C4-2B (cell line): ENCODE data around the gene SGMS1.

Experiments used
- H3K27ac ChIP-seq: fragments of 450-650 bp; 2 replicates; pipeline ENCODE4 v1.5.1; 2017
- ZFX ChIP-seq: fragments of 450-650 bp; IDR thresholded peaks from 2 replicates; pipeline ENCODE4 v1.6.1; 2017
- TF ChIP-seq, protein P1 (sequence below): fragments of 450-650 bp; conservative IDR thresholded peaks from 2 replicates; pipeline ENCODE4 v1.5.1; 2017; ENCODE audit warnings: mild to moderate bottlenecking

Gene SGMS1

DNA sequence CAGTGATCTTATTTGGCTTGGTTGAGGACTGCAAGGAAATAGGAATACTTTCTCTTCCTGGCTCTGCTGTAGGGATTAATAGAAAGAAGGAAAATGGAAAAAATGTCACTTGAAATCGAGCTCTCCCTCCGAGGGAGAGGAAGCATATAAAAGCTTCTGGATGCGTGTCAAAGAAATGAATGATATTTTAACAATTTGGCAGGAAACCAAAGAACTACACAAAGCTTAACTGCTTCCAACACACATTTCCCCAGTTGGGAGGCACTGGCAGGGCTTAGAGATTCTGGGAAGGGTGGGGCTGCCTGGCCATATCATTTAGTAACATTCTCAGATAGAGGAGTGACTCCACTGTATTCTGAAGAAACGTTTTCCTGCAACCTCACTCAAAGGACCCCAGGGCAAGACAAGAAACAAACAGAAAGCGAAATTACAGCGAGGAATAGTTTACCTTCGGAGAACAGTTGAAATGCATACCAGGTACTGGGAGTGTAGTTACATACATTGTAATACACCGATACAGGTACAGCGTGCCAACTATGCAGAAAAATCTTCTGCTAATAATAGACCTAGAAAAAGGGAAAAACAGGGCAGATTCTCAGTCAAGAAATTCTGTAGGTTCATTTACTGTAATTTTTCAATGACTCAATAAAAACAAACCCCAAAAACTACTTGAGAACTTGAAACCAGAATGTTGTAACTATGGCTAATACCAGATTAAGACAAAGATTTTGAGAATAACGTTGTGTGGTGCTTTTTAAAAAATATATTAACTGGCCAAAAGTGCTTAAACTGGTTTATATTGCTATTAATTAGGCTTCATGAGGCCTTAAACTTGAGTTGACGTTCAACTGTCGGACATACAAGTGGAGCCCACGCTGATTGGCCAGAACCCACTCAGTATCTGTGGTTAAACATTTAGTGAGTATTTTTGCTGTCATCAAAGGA lies 296.7 kb downstream of the SGMS1 start:
- H3K27ac ChIP-seq: no peak overlapping the region
- TF ChIP-seq, protein P1, sequence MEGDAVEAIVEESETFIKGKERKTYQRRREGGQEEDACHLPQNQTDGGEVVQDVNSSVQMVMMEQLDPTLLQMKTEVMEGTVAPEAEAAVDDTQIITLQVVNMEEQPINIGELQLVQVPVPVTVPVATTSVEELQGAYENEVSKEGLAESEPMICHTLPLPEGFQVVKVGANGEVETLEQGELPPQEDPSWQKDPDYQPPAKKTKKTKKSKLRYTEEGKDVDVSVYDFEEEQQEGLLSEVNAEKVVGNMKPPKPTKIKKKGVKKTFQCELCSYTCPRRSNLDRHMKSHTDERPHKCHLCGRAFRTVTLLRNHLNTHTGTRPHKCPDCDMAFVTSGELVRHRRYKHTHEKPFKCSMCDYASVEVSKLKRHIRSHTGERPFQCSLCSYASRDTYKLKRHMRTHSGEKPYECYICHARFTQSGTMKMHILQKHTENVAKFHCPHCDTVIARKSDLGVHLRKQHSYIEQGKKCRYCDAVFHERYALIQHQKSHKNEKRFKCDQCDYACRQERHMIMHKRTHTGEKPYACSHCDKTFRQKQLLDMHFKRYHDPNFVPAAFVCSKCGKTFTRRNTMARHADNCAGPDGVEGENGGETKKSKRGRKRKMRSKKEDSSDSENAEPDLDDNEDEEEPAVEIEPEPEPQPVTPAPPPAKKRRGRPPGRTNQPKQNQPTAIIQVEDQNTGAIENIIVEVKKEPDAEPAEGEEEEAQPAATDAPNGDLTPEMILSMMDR: no peak
- no peak for TF ChIP-seq ZFX

DNA sequence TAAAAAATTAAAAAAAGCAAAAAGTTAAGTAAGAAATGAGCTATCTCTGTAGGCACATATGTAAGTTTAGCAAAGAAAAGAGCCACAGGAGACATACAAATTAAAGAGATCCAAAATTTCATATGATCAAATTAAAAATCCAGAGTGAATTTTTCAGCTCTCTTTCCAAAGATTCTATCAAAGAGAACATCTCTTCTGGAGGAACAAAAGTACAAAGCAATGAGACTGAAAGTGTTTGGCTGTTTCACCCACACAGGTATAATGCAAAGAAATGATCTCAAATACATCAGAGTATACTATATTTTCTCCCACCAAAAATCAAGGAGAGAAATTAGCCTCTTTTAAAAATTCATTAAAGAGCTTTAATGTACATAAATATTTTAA lies 297.6 kb downstream of the SGMS1 start:
- TF ChIP-seq, protein P1: no peak
- no peak for TF ChIP-seq ZFX
- H3K27ac ChIP-seq: no peak overlapping the region

DNA sequence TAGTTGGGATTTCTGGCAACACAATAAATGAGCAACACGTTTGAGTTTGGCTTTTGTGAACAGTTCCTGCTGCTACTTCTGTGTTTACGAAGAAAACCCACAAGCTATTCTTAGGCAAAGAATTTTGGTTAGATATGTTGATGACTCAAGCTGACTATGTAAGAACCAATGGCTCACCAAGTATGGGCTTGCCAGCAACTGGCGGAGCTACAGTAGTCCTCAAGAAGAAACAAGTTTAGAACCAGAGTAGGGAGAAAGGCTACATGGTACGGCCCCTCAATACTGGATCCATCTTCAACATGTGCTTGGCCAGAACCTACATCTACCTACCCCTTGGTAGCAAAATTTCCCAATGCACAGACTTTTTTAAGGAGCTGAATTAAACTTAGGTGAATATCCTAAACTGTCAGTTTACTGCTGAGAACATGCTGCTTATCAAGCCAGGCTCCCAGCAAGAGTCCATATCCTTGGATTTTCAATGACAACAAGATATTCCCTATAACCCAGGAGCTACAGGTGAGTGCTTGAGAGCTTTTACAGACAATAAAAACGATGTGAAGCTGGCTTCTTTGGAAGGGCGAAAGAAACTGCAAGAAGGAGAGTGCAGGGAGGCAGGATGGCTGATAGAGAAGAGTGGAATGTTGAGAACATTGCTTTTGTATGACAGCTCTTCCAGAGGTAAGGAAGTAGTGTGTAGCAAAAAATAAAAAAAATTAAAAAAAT lies 298.1 kb downstream of the SGMS1 start:
- H3K27ac ChIP-seq: no peak overlapping the region
- TF ChIP-seq, protein P1: no peak
- no peak for TF ChIP-seq ZFX

DNA sequence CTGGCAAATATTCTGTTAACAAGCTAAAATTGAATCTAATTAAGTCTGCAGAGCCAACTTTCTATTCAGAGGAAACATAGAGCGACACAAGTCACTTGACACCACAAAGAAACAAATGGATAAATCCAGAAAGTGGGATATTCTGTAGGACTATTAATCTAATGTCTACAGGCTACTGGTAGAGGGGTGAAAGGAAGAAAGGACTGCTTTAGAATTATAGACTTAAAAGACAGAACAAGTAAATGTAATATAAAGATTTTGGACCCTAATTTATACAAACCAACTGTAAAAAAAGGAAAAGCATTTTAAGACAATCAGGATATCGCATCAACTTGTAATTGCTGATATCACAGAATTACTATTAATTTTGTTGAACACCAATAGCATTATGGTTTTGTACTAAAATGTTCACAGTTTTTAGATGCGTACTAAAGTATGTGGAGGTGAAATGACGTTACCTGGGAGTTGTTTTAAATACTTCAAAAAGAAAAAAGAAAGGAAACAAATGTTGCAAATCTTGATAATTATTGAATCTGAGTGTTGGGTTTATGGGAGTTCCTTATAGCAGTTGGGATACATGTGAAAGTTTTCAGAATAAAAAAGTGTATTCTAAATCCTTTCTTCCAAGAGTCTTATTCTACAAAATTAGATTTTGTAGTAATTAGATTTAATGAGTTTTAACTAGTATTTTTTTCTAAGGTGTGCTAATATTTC lies 298.9 kb downstream of the SGMS1 start:
- TF ChIP-seq ZFX: no peak
- TF ChIP-seq, protein P1: no peak
- H3K27ac ChIP-seq: no peak overlapping the region

DNA sequence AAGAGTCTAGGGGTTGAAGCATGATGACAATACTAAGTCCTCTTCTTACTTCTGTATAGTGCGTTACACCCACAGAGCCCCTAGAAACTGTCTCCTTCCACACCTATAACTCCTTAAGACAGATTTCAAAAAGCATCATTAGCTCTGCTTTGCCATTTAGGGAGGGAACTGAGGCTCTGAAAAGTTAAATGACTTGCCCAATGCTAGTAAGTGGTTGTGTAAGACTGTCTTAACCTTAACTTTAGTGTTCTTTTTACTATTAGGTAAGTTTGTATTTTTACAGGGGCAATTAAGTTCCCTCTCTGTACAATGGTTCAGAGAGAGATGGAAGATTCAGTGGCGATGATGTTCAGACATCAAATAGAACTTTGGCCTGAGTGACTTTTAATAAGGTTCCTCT lies 299.7 kb downstream of the SGMS1 start:
- TF ChIP-seq, protein P1: no peak
- TF ChIP-seq ZFX: no peak

DNA sequence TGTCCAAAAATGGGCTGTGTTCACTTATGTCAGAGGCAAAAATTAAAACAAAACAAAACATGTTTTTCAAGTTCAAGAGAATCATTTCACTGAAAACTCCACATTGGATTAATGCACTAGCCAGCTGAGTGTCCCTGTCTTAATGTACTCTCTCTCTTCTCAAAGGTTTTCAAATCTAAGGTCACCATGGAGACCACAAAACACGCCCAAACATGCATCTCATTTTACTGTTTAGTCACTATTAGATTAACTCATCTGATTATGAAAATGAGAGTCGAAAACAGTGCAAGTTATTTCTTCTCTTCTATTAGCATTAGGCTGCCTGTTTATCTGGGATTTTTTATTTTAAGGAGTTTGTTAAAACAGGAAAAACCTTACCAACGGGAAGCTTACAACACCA lies 301.7 kb downstream of the SGMS1 start:
- TF ChIP-seq, protein P1: no peak
- TF ChIP-seq ZFX: no peak
- no peak overlapping the region for H3K27ac ChIP-seq

More for the DNA sequence above, 299.7 kb downstream of the SGMS1 start:
- H3K27ac ChIP-seq: no peak overlapping the region
